GDM1 (cell line): ENCODE data around the gene FGF3.

ENCODE experiments used
- DNase-seq: peaks from one replicate; lab custom pipeline; 2025; lab: John Stamatoyannopoulos, UW

Gene FGF3

DNA sequence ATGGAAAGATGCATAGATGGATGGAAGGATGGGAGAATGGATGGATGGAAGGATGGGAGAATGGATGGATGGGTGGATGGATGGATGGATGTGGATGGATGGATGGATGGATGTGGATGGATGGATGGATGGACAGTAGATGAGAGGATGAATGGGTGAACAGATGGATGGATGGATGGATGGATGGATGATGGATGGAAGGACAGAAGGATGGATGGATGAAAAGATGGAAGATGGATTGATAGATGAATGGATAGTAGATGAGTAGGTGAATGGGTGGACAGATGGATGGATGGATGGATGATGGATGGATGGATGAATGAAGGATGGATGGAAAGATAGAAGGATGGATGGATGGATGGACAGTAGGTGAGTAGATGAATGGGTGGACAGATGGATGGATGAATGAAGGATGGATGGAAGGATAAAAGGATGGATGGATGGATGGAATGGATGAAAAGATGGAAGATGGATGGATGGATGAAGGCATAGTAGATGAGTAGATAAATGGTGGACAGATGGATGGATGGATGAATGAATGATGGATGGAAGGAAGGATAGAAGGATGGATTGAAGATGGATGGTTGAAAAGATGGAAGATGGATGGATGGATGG, 15.5 kb downstream of the FGF3 start:
- no peak for DNase-seq

DNA sequence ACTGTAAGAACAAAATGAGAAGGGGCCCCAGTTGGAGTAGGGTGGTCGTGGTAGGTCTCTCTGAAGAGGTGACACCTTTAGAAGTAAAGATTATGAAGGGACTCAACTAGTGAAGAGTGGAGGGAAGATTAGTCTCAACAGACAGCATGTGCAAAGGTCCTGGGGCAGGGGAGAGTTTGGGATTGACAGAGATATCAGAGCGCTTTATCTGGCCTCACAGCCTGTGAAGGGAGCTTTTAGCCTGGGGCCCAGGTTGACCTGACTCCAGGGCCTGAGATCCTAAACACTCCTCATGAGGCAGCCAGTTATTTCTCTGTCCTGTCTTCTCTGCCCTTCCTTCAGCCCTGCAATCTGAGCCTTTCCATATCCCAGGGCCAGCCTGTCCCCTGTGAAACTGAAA, 16.2 kb downstream of the FGF3 start:
- DNase-seq = no peak

DNA sequence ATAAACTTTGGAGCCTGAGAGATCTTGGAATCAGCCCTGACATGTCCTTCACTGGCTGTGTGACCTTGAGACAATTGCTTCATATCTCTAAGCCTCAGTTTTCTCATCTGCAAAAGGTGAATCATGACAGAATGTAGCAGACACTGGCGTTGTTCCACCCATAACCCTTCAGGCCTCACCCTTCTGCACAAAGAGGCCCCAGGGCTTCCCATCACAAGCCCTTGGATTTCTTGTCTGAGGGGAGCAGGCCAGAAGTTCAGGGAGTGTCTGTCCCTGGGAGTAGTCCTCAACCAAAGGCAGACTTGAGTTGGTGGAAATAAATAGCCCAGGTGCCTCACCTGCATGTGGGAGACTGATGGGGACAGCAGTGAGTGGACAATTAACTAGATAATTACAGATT, 16.6 kb downstream of the FGF3 start:
- no peak for DNase-seq

DNA sequence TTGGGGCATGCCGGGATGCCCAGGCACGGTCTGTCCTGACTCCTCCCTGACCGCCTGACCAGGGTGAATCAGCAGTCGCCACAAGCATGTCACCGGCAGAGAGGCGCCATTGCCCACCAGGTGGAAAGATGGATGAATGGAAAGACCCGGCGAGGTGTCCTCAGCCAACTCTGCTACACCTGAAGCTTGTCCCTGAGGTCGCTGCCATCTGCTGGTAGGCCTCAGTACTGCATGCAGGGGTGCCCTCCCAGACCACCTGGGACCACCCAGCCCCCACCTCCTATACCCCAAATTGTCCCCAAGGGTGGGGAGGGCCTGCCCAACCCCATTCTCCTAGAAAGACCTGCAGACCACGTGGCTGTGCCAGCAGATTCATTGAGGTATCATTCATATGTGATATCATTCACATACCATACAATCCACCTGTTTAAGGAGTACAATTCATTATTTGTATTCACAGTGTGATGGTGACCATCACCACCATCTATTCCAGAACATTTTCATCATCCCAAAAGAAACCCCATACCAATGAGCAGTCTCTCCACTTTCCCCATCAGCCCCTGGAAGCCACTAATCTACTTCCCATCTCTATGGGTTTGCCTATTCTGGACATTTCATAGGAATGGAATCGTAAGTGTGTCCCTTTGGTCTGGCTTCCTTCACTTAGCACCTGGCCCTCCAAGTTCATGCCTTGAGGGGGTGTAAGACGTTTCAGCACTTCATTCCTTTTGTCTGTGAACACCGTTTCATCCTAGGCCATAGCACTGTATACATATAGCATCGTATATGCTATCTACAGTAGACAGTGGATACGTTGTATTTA, 17.5 kb downstream of the FGF3 start:
- DNase-seq = no peak

- no peak for DNase-seq
Measured at GRCh38 chr11:69800278-69800677, 18.9 kb downstream of the FGF3 start.

DNA sequence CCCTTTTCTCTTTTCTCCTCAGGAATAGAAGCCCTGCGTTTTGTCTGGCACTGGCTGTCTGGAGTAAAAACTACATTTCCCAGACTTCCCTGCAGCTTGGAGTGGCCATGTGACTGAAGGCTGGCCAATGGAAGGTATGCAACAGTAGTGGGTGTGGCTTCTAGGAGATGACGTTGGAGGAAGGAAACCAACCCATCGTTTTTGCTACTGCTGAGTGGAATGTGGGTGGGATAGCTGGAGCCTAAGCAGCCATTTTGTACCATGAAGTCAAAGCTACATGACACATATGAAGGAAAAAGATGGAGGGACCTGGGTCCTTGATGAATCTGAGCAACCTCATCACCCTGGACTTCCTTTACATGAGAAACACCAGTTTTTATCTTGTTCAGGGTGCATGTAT, 19.6 kb downstream of the FGF3 start:
- DNase-seq = no peak

- no peak for DNase-seq
Measured at GRCh38 chr11:69799097-69799496, 20.1 kb downstream of the FGF3 start.

GRCh38 chr11:69797737-69798528, 21.3 kb downstream of the FGF3 start:
- no peak for DNase-seq

GRCh38 chr11:69797156-69797555, 22.1 kb downstream of the FGF3 start:
- no peak for DNase-seq

DNA sequence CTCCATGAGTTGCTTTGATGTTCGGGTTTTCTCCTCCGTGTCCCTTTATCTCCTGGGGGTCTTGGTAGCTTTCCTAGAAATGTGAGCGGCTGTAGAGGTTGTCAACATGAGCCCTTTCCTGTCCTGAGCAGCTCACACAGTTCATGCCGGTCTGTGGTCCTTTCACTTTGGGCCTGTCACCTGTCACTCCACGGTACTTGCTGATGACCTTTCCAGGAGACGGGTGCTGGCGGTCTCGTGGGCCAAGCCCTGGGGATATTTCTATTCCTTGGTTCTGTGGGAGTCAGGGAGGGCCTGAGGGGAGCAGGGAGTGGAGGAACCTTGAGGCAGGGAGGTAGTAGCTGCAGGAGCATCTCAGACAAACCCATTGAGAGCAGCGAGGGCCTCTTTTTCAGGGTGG, 23.2 kb downstream of the FGF3 start:
- DNase-seq = no peak

GRCh38 chr11:69791276-69792180, 27.7 kb downstream of the FGF3 start:
- no peak for DNase-seq

- DNase-seq = no peak
Measured at GRCh38 chr11:69788956-69789355, 30.3 kb downstream of the FGF3 start.

DNA sequence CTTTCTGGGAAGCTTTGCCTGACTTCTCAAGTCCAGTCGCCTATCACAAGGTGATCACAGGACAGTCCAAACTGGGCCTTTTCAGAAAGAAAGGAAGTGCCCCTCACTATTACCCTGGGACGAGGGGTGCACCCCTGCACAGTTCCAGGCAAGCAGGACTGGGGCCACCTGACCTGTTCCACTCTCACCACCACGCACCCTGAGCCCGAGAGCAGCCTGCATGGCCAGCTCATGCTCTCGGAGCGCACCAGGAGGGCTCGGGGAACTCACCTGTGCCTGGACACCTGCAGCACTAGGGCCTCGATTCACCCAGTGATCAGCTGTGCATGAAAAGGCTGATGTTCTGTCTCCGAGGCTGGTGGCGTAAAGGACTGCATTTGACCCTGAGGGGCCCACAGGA, 31.3 kb downstream of the FGF3 start:
- DNase-seq = no peak

DNA sequence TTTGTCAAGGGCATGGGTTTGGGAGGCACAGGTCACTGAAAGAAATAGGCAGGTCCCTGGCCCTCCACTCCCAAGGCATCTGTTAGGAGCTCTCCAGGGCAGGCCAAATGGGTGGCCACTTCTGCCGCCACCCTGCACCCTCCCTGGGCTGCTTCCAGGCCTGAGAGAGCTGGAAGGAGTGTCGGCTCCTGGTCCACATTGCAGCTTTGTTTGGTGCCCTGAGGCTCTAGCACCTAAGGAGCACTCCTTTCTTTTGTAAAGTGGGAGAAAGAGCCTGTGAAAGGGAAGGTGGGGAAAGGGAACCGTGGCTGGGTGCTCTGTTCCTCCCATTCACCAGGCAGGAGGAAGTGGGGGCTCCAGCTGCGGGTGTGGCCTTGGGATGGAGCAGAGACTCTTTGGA, 31.8 kb downstream of the FGF3 start:
- no peak for DNase-seq

DNA sequence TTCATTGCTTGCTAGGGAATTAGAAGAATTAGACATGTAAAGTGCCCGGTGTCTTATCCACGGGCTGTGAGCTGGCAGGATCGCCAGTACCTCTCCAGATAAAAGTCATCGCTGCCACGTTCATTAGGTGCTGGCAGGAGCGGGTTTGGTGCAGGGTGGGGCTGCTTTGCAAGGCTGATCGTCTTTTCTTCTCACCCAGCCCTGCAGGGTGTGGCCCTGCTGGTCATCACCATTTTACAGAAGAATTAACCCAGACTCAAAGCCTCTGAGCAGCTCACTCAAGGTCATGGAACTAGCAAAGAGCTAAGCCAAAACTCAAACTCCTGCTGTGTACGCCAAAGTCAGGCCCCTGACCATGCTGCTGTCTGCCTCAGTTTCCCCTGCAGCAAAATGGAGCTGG, 38.0 kb downstream of the FGF3 start:
- DNase-seq = no peak

GRCh38 chr11:69778373-69778772, 40.8 kb downstream of the FGF3 start:
- no peak for DNase-seq

DNA sequence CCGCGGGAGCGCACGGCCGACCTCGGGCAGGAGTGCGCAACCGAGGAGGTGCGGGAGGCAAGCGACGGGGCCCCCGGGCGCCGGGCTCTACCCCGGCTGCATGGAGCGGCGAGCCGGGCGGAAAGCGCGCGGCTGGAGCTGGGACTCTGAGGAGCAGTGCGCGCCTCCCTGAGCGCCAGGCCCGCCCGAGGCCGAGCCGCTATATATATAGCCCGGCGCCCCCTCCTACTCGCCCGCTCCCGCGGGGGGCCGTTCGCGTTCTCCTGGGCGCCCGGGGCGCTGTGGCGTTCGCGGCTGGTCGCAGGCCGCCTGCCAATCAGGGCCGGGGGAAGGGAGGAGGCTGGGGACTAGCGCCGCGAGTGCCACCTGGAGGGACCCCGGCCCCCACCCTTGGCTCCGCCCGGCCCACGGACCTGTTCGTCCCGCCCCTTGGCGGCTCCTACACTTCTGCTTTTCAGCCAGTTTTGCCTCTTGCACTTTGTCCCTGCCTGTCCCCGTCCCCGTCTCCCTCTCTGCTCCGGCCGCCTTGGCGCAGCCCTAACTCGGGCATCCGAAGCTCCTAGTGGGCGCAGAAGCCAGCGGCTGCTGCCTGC, 44.0 kb downstream of the FGF3 start, which contains the start of gene FGF4:
TSS of gene FGF4 (minus strand) at position 179 of the 593 bp plus-strand sequence. CDS start 257 bp downstream, outside the sequence.
- DNase-seq = no peak

GRCh38 chr11:69774354-69775162, 44.7 kb downstream of the FGF3 start:
- DNase-seq = no peak

- no peak for DNase-seq
Measured at GRCh38 chr11:69773626-69774353, 45.4 kb downstream of the FGF3 start.

- DNase-seq = no peak
Measured at GRCh38 chr11:69771466-69771865, 47.8 kb downstream of the FGF3 start.
